SU-DHL-6 (cell line): ENCODE measurements around the gene ZNF99.

ENCODE experiments used
- H2AFZ ChIP-seq: fragments of 200-600 bp; sonication (generic); 2 replicates; pipeline ENCODE4 v1.6.1; 2014; ENCODE audit warnings: low read depth, mild to moderate bottlenecking, moderate library complexity, mixed read lengths, antibody characterized with exemption, low read length; ENCODE audit not compliant: severe bottlenecking
- H3F3A ChIP-seq: fragments of 200-600 bp; shearing (Covaris generic); 2 replicates; pipeline ENCODE4 v1.6.0; 2016; ENCODE audit warnings: antibody characterized with exemption, mild to moderate bottlenecking; ENCODE audit not compliant: insufficient read depth
- H3K27ac ChIP-seq: fragments of 200-600 bp; sonication (generic); 2 replicates; pipeline ENCODE4 v1.5.1; 2016; ENCODE audit warnings: low read depth, mild to moderate bottlenecking, low read length, moderate library complexity, mixed read lengths
- H3K27me3 ChIP-seq: fragments of 200-600 bp; sonication (generic), shearing (Covaris generic); 2 replicates; pipeline ENCODE4 v1.6.0; 2014; ENCODE audit warnings: mild to moderate bottlenecking, low read length
- H3K36me3 ChIP-seq: fragments of 200-600 bp; sonication (generic); 2 replicates; pipeline ENCODE4 v1.6.1; 2014; ENCODE audit warnings: mild to moderate bottlenecking, low read length, mixed read lengths
- H3K4me2 ChIP-seq: fragments of 300-600, 200-600 bp; shearing (Covaris generic), sonication (generic); 2 replicates; pipeline ENCODE4 v1.6.0; 2014; ENCODE audit warnings: low read length, low read depth, mild to moderate bottlenecking; ENCODE audit not compliant: poor library complexity, severe bottlenecking
- H3K4me3 ChIP-seq: fragments of 200-600 bp; sonication (generic); 2 replicates; pipeline ENCODE4 v1.5.1; 2014; ENCODE audit warnings: antibody characterized with exemption, low read length, mild to moderate bottlenecking, mixed read lengths; ENCODE audit not compliant: insufficient read depth, poor library complexity, severe bottlenecking
- H3K79me2 ChIP-seq: fragments of 200-600 bp; sonication (generic); 2 replicates; pipeline ENCODE4 v1.6.1; 2014; ENCODE audit warnings: mild to moderate bottlenecking, low read length, moderate library complexity; ENCODE audit not compliant: insufficient read depth
- H3K9ac ChIP-seq: fragments of 200-600 bp; sonication (generic); 2 replicates; pipeline ENCODE4 v1.7.0; 2014; ENCODE audit warnings: mild to moderate bottlenecking, low read length
- H3K9me2 ChIP-seq: fragments of 200-600 bp; sonication (generic); replicated peaks from 2 replicates; pipeline ENCODE4 v1.6.1; 2014; ENCODE audit warnings: low read length; ENCODE audit not compliant: insufficient read depth
- H3K9me3 ChIP-seq: fragments of 200-600 bp; sonication (generic); 2 replicates; pipeline ENCODE4 v1.6.1; 2014; ENCODE audit warnings: low read length, mixed read lengths; ENCODE audit not compliant: insufficient read depth
- H4K20me1 ChIP-seq: fragments of 200-600 bp; sonication (generic); 2 replicates; pipeline ENCODE4 v1.6.1; 2014; ENCODE audit warnings: low read depth, mild to moderate bottlenecking, antibody characterized with exemption, low read length, moderate library complexity, mixed read lengths
- EZH2phosphoT487 ChIP-seq: fragments of 200-600 bp; sonication (generic), shearing (Covaris generic); conservative IDR thresholded peaks from 2 replicates; pipeline ENCODE4 v1.6.1; 2018; ENCODE audit warnings: mild to moderate bottlenecking, antibody characterized with exemption, low read length, moderate library complexity, mixed read lengths
- TF ChIP-seq, protein P1 (sequence below): fragments of 200-600 bp; sonication (generic); IDR thresholded peaks from one replicate; pipeline ENCODE4 v1.5.1; 2017; ENCODE audit warnings: antibody characterized with exemption, mild to moderate bottlenecking, low read length, moderate library complexity; ENCODE audit not compliant: insufficient read depth, poor library complexity, severe bottlenecking

Gene ZNF99

GRCh38 chr19:22783651-22784410, at the start of gene ZNF99:
TSS of gene ZNF99 (minus strand) at chr19:22784151. CDS start at chr19:22784016, 135 bp downstream.
- Histone ChIP-seq H3K9ac (no peak within 1 kb of the TSS), H3K4me3 (no peak within 1 kb of the TSS), H3K4me2 (no peak within 1 kb of the TSS), H3K9me3 (no peaks in the 10 kb centered on the region), H4K20me1 (no peaks in the 10 kb centered on the region), H3K36me3 (no peaks in the 10 kb centered on the region), H3K79me2 (no peaks in the 10 kb centered on the region), H3F3A (no peaks in the 10 kb centered on the region), H3K27me3 (no peaks in the 10 kb centered on the region), H3K27ac (no peak within 1 kb of the TSS), H2AFZ (no peak within 1 kb of the TSS), H3K9me2 (no peaks in the 10 kb centered on the region)
- TF ChIP-seq EZH2phosphoT487: no peak
- TF ChIP-seq, protein P1, sequence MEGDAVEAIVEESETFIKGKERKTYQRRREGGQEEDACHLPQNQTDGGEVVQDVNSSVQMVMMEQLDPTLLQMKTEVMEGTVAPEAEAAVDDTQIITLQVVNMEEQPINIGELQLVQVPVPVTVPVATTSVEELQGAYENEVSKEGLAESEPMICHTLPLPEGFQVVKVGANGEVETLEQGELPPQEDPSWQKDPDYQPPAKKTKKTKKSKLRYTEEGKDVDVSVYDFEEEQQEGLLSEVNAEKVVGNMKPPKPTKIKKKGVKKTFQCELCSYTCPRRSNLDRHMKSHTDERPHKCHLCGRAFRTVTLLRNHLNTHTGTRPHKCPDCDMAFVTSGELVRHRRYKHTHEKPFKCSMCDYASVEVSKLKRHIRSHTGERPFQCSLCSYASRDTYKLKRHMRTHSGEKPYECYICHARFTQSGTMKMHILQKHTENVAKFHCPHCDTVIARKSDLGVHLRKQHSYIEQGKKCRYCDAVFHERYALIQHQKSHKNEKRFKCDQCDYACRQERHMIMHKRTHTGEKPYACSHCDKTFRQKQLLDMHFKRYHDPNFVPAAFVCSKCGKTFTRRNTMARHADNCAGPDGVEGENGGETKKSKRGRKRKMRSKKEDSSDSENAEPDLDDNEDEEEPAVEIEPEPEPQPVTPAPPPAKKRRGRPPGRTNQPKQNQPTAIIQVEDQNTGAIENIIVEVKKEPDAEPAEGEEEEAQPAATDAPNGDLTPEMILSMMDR: no peak

DNA sequence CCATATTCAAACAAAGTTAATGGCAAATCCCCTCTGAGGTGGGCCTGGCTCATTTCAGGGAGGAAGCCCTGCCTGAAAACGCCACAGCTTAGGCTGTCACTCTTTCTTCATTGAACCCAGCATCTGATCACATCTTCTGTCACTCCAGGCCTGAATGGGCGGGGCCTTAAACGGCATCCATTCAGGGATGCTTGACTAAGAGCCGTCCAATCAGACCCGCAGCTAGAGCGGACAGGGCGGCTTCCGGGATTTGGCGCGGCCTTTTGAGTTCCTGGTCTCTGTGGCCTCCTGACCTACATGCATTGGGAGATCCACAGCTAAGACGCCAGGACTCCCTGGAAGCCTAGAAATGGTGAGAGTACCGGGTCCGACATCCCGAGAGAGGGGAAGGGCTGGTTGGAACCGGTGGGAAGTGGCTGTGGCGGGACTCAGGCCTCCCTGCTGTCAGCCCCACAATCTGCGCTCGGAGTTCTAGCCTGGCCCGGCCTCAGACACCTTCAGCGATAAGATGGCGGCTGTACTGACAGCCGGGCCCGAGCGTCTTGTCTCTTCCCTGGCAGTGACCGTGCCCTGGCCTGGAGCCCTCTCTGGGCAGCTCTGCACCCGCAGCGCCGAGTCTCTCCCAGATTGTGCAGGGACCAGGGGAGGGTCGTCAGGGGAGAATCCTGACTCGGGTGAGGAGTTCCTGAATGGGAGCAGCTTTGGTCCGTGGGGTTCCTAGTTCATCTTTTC, 48.2 kb upstream of the ZNF99 start, which contains the start of gene ZNF723:
Gene ZNF723, plus strand, starts transcription at position 261 of the 732 bp plus-strand sequence. Its CDS starts 89 bp downstream, at position 350.
- no peaks in the 10 kb centered on the region for H3K9me2 ChIP-seq
- H3K4me3 ChIP-seq: no peak within 1 kb of the TSS
- no peak within 1 kb of the TSS for H3K9ac ChIP-seq
- TF ChIP-seq EZH2phosphoT487: no peak
- TF ChIP-seq, protein P1: no peak
- H3K79me2 ChIP-seq: no peaks in the 10 kb centered on the region
- no peaks in the 10 kb centered on the region for H3K27me3 ChIP-seq
- no peaks in the 10 kb centered on the region; the same call in 1 of the 2 replicates for H3K9me3 ChIP-seq
- no peak within 1 kb of the TSS for H2AFZ ChIP-seq
- no peaks in the 10 kb centered on the region for H3F3A ChIP-seq
- no peak within 1 kb of the TSS for H3K4me2 ChIP-seq
- H4K20me1 ChIP-seq: no peaks in the 10 kb centered on the region
- H3K36me3 ChIP-seq: no peaks in the 10 kb centered on the region
- H3K27ac ChIP-seq: no peak within 1 kb of the TSS

DNA sequence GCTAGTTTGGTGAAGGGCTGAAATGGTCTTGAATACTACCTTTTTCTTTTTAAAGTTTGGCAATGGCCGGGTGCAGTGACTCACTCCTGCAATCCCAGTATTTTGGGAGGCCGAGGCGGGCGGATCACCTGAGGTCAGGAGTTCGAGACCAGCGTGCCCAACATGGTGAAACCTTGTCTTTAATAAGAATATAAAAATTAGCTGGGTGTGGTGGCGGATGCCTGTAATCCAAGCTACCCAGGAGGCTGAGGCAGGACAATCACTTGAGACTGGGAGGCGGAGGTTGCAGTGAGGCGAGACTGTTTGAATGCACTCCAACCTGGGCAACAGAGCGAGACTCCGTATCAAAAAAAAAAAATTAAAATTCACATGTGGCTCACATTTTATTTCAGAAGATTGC, 47.3 kb upstream of the ZNF99 start:
- no peak overlapping the region for H3K4me3 ChIP-seq
- no peaks in the 10 kb centered on the region for H3F3A ChIP-seq
- no peak overlapping the region for H2AFZ ChIP-seq
- H3K79me2 ChIP-seq: no peaks in the 10 kb centered on the region
- H4K20me1 ChIP-seq: no peaks in the 10 kb centered on the region
- no peak overlapping the region for H3K9ac ChIP-seq
- H3K36me3 ChIP-seq: no peaks in the 10 kb centered on the region
- no peak overlapping the region for H3K4me2 ChIP-seq
- no peak overlapping the region for H3K27ac ChIP-seq
- no peaks in the 10 kb centered on the region for H3K9me2 ChIP-seq
- H3K9me3 ChIP-seq: no peaks in the 10 kb centered on the region
- TF ChIP-seq, protein P1: no peak
- TF ChIP-seq EZH2phosphoT487: no peak
- H3K27me3 ChIP-seq: no peaks in the 10 kb centered on the region
